ENCODE data around the gene PDZD4.
"Not testable (repeated sequence)": the region's sequence is repeated elsewhere in the genome, so short reads cannot be mapped to it uniquely, and the experiment has no call there.

Gene PDZD4

DNA sequence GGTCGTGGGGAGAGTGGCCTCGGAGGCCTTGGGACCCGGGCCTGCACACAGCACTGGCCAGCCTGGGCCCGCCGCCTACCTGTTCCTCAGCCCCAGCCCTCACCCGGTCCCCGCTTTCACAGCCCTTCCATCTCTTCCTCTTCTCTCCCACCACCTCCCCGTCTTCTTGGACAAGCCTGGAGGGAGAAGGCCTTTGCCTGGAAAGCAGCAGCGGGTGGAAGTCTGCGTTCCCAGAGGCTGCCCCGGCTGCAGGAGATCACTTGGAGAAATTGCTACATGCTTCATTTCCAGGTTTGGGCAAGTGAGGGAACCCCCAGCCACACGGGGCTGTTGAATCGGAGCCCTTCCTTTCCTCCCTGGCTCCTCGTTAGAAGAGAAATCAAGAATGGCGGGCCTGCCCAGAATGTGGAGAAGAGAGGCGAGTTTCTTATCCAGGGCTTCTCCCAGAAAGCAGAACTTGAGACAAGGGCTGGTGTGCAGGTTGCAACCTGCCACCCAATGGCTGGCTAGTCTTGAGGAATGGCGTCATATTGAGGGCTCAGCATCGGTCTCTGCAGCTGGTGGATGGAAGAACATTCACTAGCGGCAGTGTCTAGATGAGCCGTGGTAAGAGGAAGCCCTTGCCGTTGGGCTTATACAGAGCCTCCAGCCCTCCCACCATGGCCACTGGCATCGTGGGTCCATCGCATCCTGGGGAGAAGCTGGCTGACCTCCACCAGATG is 1.2 kb upstream of the PDZD4 start:
- no peak for DNase-seq

DNA sequence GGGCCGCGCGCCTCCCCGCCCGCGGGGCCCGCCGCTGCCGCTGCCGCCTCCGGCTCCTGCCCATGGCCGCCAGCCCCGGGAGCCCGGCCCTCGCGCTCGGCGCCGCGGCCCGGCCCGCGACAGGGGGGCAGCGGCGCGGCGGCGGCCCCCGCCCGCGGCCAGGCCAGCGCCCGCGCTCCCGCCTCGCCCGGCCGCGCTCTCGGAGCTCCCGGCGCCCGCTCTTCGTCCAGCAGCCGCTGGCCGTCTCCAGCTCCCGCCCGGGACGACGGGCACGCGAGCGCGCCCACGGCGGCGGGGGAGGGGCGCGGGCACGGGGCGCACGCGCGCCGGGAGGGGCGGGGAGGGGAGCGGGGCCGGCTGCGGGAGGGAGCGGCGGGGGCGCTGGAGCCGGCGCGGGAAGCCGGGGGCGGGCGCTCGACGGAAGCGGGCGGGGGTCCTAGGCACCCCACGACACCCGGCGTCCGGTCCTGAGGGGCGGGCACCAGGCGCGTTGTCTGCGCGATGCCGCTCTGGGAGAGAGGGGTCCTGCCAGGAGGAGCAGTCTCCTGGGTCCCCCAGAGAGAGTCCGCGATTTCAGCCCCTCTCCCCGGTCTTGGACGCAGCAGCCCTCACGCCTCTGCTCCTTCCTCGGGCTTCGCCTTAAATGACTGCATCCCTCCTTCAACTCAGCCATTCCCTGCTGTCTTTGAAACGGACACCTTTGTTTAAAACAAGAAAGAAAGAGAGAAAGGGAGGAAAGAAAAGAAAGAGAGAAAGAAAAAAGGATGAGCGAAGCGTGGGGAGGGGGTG is 490 bp upstream of the PDZD4 start:
- no peak for DNase-seq

DNA sequence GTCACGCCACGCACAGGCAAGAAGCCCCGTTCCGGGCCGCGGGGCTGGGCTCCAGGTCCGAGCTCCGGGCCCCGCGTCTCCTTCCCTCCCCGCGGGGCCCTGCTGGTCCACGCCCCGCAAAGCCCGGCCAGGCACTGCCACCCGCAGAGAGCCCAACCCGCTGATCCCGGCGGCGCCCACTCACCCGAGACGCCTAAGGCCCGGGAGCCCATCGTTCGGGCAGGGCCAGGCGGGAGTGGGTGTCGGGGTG is 870 bp downstream of the PDZD4 start:
- DNase-seq = no peak

GRCh38 chrX:153828723-153829548 is 1.4 kb downstream of the PDZD4 start:
- no peak for DNase-seq

- DNase-seq = no peak
Measured at GRCh38 chrX:153828308-153828707, 2.0 kb downstream of the PDZD4 start.

- no peak for DNase-seq
Measured at GRCh38 chrX:153827903-153828302, 2.4 kb downstream of the PDZD4 start.

DNA sequence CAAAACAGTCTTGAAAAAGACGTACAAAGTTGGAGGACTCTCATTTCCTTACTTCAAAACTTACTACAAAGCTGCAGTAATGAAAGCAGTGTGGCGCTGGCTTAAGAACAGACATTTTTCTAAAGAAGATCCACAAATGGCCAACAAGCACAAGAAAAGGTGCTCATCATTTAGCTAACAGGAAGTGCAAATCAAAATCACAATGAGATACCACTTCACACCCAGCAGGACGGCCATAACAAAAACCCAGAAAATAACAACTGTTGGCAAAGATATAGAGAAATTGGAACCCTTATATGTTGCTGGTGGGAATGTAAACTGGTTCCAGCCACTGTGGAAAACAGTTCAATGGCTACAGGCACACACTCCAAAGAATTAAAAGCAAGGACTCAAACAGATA is 3.3 kb downstream of the PDZD4 start:
- no peak for DNase-seq

DNA sequence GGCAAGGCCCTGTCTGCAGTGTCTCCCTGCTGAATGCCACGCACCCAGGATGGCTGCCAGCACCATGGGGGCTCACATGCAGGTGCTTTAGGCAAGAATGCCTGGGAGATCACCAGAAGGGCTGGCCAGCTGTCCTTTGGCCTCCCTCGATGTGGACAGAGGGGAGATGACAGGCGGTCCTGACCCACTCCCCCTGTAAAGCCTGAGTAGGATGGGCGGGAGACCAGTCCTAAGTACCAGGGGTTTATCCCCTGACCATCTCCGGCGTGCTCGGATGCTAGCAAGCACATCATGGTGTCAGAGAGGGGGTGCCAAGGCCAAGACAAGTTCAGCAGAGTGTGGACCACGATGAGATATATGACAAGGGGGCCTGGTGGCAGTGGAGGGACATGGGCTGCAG is 5.3 kb downstream of the PDZD4 start:
- DNase-seq = no peak

DNA sequence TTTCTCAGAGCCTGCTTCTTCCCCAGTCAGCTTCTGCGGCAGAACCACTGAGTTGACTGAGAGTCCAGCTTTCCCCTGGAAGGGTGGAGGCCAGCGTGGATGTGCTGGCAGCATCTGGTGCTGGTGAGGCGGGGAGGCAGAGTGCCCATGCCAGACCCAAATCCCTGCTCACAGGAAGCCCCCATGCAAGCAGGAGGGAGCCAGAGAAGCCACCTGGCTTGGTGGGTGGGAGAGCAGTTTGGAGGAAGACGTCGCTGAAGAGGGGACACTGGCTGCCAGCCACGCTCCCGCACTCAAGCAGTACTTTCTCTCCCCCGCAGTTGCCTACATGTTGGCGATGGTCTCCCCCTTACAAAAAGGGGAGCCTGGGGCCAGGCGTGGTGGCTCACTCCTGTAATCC is 6.0 kb downstream of the PDZD4 start:
- no peak for DNase-seq

- no peak for DNase-seq
Measured at GRCh38 chrX:153821066-153821465, 9.3 kb downstream of the PDZD4 start.

DNA sequence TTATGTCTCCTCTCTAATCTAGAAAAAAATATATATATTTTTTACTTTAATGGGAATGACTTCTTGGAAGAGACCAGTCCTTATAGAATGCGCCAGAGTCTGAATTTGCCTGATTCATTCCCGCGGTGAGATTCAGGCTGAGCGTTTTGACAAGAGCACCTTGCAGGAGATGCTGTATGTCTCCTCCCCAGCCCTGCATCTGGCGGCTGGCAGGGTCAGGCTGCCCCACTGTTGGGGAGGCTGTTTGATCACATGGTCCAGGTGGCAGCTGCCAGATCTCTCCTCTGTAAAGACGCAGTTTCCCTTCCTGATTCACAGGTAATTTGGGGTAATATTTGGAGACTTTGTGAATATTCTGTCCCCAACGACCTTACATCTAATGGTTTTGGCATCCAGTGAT is 9.7 kb downstream of the PDZD4 start:
- no peak for DNase-seq

- no peak for DNase-seq
Measured at GRCh38 chrX:153819384-153820040, 10.8 kb downstream of the PDZD4 start.

DNA sequence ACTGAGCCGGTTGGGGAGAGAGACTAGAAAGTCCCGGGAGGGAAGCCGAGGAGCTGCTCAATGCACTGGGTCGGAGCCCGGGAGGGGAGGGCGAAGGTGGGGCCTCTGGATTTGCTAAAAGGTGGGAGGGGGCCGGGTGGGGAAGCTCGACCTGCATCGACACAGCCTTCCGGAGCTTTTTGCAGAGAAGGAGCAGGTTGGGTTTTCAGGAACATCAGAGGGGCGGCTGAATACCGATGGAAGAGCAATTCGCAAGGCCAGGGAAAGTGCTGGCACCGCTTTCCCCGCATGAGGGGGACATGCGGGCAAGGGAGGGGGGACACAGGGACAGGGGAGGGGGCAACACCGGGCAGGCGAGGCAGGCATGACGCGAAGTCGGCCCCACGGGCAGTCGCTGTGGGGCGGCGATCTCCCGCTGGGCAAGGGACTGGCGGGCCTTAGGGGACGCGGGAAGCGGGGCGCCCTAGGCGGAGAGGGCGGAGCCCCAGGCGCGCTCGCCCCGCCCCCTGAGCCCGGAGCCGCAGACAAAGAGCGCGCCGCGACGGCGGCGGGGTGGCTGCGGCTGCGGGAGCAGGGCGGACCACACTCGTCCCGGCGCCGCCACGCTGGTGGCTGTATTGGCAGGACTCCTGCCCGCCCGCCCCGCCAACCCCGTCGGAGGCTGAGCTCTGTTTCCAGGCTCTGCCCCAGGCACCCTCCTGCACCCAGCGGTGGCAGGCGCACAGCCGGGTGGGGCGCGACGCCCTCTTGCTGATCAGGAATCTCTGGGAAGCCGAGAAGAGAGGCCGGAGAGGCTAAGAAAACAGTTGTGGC is 11.6 kb downstream of the PDZD4 start:
- no peak for DNase-seq

- DNase-seq = not testable (repeated sequence)
Measured at GRCh38 chrX:153818064-153818463, 12.3 kb downstream of the PDZD4 start.

DNA sequence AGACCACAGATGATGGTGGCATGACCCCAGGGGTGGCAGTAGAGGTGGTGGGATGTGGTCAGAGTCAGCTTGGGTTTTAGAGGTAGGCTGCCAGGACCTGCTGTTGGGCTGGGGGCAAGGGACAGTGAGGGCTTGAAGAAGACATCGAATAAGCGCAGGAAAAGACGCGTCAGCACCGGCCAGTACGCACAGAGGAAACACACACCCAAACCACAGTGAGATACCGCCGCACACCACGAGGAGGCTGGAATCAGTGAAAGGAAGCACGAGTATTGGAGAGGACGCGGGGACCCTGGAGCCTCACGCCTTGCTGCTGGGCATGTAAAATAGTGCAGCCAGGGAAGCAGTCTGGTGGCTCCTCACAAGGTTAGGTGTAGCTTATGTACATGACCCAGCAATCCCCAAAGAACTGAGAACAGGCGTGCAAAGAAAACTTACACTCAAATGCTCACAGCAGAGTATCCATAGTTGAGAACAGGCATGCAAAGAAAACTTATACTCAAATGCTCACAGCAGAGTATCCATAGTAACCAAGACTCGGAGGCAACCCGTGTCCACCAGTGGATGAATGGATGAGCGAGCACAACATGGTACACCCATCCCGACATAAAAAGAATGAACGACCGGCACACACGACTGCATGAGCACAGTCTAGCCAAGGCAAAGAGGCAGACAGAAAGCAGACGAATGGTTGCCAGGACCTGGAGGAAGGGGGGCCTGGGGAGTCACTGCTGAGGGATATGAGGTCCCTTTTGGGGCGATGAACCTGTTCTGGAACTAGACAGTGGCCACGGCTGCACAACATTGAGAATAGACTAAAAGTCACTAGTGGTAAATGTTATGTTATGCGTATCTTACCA is 13.3 kb downstream of the PDZD4 start:
- no peak for DNase-seq

DNA sequence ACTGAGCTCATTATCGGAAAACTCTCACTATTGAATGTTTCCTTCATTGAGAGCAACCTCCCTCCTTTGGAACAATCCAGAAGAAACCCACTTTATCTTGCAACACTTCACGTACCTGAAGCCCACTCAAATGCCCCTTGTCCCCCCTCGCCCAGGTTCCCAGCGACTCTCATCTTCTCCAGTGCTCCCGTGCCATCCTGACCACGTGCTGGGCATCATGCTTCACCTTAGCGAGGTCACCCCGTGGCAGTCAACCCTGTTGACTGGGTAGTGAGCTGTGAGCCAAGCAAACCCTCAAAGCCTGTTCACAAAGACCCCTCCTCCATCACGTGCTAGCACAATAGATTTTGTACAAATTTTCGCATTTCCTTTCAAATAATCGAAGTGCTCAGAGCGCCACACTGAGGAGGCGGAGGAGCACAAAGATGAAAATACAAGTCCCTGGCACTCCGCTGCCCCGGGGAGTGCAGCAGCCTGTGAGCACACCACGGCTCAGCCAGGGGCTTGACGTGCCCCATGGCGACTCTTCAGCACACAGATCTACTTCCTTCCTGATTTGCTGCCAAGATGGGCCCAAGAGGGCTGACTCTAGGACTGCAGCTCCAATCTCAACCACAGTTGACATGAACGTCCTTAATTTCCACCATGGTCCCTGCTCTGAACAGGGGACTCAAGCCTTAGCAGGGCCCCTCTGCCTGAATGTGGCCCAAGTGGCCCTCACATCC is 15.6 kb downstream of the PDZD4 start:
- DNase-seq = no peak

GRCh38 chrX:153813161-153813560 is 17.2 kb downstream of the PDZD4 start:
- DNase-seq = no peak

DNA sequence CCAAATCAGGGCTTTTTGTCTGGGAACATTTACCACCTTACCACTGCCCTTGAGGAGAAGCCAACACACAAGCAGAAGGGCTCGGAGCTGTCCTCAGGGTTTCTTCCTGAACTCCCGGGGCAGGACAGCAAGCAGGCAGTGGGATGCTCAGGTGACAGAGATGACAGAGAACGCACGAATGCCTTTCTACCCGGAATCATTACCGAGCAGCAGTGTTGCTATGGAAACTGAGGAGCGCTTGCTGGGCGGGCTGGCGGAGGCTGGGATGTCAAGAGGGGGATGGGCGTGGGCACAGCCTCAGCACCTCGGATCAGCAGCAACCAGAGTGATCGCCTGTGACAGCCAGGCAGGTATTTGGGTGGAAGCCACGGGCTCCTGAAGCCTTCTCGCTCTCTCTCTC is 18.1 kb downstream of the PDZD4 start:
- DNase-seq = no peak

DNA sequence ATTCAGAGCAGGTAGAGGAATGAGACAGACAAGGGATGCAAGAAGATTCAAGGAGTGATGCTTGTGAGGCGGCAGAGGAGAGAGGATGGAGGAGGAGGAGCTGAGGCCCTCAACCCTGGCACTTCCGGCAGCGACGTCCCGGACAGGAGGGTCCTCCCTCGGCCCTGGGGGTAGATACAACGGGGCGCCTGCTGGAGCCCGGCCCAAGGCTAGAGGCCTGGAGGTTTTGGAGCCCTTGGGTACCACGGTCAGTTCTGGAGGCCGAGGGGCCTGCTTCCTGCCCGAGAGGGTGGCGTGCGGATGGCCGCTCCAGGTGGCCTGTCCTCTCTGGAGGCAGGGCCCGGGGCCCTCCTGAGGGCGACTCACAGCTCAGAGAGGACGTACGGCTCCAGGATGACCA is 22.4 kb downstream of the PDZD4 start:
- DNase-seq = no peak

DNA sequence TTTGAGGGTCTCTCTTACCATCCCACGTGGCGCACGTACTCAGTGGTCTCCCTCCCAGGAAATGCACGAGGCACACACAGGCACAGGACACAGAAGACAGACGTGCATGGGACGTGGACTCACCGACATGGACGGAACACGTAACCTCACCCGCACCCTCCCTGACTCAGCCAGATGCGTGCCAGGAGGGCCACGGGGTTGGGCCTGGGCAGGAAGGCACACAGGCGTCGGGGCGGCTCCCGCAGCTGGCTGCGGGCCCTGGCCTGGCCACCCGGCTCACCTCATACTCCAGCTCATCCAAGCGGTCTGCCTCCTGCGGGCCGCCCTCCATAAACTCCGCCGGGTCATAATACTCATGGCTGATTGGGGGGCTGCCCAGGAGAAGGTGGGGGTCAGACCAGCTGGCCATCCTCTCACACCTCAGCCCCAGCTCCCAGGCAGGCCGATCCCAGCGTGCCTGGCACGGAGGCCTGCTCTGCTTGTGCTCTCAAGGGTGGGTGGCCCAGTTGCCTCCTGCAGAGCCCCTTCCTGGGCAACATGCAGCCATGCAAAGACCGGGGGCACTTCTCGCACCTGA is 23.3 kb downstream of the PDZD4 start:
- no peak for DNase-seq
